SK-N-SH (cell line): ENCODE measurements around the gene TLX1. TPM values are rescaled to one million over a fixed set of nuclear protein-coding genes. Genes with fewer than 3 reads are reported as not detected.

Source experiments
- CTCF ChIA-PET: fragments of 300-600, 350-600 bp; formaldehyde crosslinking; extraction: SDS; loops from one replicate; lab custom pipeline; 2021; lab: Yijun Ruan, JAX
- POLR2A ChIA-PET: fragments of 350-600 bp; sonication (Branson Sonifier 250); formaldehyde crosslinking; extraction: SDS; loops from one replicate; lab custom pipeline; 2020; ENCODE audit warnings: antibody characterized with exemption, inconsistent platforms; lab: Yijun Ruan, JAX
- DNase-seq: peaks from one replicate; pipeline ENCODE4 v3.0.0; 2012
- H2AFZ ChIP-seq: fragments of 200-600 bp; sonication (generic); 2 replicates; pipeline ENCODE4 v1.8.1; 2016; ENCODE audit warnings: antibody characterized with exemption, mild to moderate bottlenecking, low read depth
- H3F3A ChIP-seq: fragments of 200-600 bp; sonication (generic); replicated peaks from 2 replicates; pipeline ENCODE3; 2016; ENCODE audit warnings: antibody characterized with exemption, mild to moderate bottlenecking; ENCODE audit not compliant: insufficient read depth
- H3K27ac ChIP-seq, 2 experiments: fragments of 200-500 bp in 1 of 2; fragments of 200-600 bp in 1 of 2; sonication (Bioruptor generic) in 1 of 2; sonication (generic), shearing (Covaris generic) in 1 of 2; 2 replicates each; pipeline versions ENCODE4 v1.5.1 to v1.6.1; 2014 to 2016; ENCODE audit warnings: low read depth in 2 of 2, inconsistent platforms in 1 of 2, low read length in 1 of 2, mild to moderate bottlenecking in 1 of 2, mixed read lengths in 1 of 2
- H3K27me3 ChIP-seq: fragments of 200-600 bp; sonication (generic), shearing (Covaris generic); 2 replicates; pipeline ENCODE4 v1.6.1; 2016; ENCODE audit warnings: mixed run types; ENCODE audit not compliant: insufficient read depth
- H3K36me3 ChIP-seq, 2 experiments: fragments of 200-500 bp in 1 of 2; fragments of 200-600 bp in 1 of 2; sonication (Bioruptor generic) in 1 of 2; sonication (generic) in 1 of 2; replicated peaks in 1 of 2; 2 replicates each; pipeline versions ENCODE3 to v1.5.1; 2014 to 2016; ENCODE audit warnings: low read length in 1 of 2, mild to moderate bottlenecking in 1 of 2; ENCODE audit not compliant: insufficient read depth in 2 of 2, control insufficient read depth in 1 of 2
- H3K4me1 ChIP-seq, 2 experiments: fragments of 200-500 bp in 1 of 2; fragments of 200-600 bp in 1 of 2; sonication (Bioruptor generic) in 1 of 2; sonication (generic), shearing (Covaris generic) in 1 of 2; 2 replicates each; pipeline versions ENCODE4 v1.5.1 to v1.6.1; 2014 to 2016; ENCODE audit warnings: low read depth in 1 of 2, low read length in 1 of 2, mixed run types in 1 of 2; ENCODE audit not compliant: insufficient read depth in 2 of 2, control insufficient read depth in 1 of 2
- H3K4me2 ChIP-seq: fragments of 200-600 bp; sonication (generic), shearing (Covaris generic); 2 replicates; pipeline ENCODE4 v1.6.1; 2017; ENCODE audit warnings: mixed run types
- H3K4me3 ChIP-seq, 2 experiments: fragments of 200-500 bp in 1 of 2; fragments of 200-600 bp in 1 of 2; sonication (Bioruptor generic) in 1 of 2; sonication (generic), shearing (Covaris generic) in 1 of 2; 2 replicates each; pipeline versions ENCODE4 v1.5.1 to v1.8.1; 2014 to 2016; ENCODE audit warnings: low read depth in 2 of 2, inconsistent platforms in 1 of 2, low read length in 1 of 2, mild to moderate bottlenecking in 1 of 2, mixed read lengths in 1 of 2, moderate library complexity in 1 of 2
- H3K79me2 ChIP-seq: fragments of 200-600 bp; sonication (generic); 2 replicates; pipeline ENCODE4 v1.8.1; 2017; ENCODE audit warnings: mild to moderate bottlenecking; ENCODE audit not compliant: insufficient read depth
- H3K9ac ChIP-seq: fragments of 200-600 bp; sonication (generic); 2 replicates; pipeline ENCODE4 v1.6.1; 2017; ENCODE audit warnings: mixed run types
- H3K9me2 ChIP-seq: fragments of 200-600 bp; sonication (generic); 2 replicates; pipeline ENCODE4 v1.6.1; 2017; ENCODE audit warnings: mixed run types
- H3K9me3 ChIP-seq: fragments of 200-600 bp; sonication (generic); 2 replicates; pipeline ENCODE4 v1.6.1; 2017; ENCODE audit warnings: mixed run types, mild to moderate bottlenecking, moderate library complexity
- H4K20me1 ChIP-seq: fragments of 200-600 bp; sonication (generic); 2 replicates; pipeline ENCODE4 v1.6.1; 2017; ENCODE audit warnings: mild to moderate bottlenecking, mixed run types; ENCODE audit not compliant: insufficient read depth
- CHD2 ChIP-seq: fragments of 150-350 bp; IDR thresholded peaks from 2 replicates; pipeline ENCODE4 v1.6.1; 2018; ENCODE audit warnings: low read length; ENCODE audit not compliant: partially characterized antibody
- ELF1 ChIP-seq: IDR thresholded peaks from 2 replicates; pipeline ENCODE4 v1.4.0; 2012
- EP300 ChIP-seq, 2 experiments: IDR thresholded peaks; 2 replicates each; pipeline versions ENCODE4 v1.4.0 to v1.6.1; 2012; ENCODE audit warnings: borderline replicate concordance in 1 of 2, low read depth in 1 of 2, low read length in 1 of 2
- FOSL2 ChIP-seq: IDR thresholded peaks from 2 replicates; pipeline ENCODE4 v1.4.0; 2012; ENCODE audit warnings: low read depth, mild to moderate bottlenecking, moderate library complexity, borderline replicate concordance
- GABPA ChIP-seq: IDR thresholded peaks from 2 replicates; pipeline ENCODE4 v1.4.0; 2012; ENCODE audit warnings: low read depth, mild to moderate bottlenecking
- GATA2 ChIP-seq: sonication (generic); formaldehyde crosslinking; IDR thresholded peaks from 2 replicates; pipeline ENCODE4 v1.5.0; 2020; ENCODE audit warnings: mild to moderate bottlenecking, missing genetic modification reagents
- JUND ChIP-seq: IDR thresholded peaks from 2 replicates; pipeline ENCODE4 v1.4.0; 2012
- MEF2A ChIP-seq: IDR thresholded peaks from 2 replicates; pipeline ENCODE4 v1.4.0; 2012; ENCODE audit warnings: low read depth, borderline replicate concordance
- MXI1 ChIP-seq: IDR thresholded peaks from 2 replicates; pipeline ENCODE4 v1.6.1; 2012; ENCODE audit warnings: mild to moderate bottlenecking, low read depth, low read length, improper control_type of control experiment
- POLR2AphosphoS5 ChIP-seq: IDR thresholded peaks from 2 replicates; pipeline ENCODE4 v1.6.1; 2012; ENCODE audit warnings: low read depth, low read length
- RAD21 ChIP-seq: IDR thresholded peaks from 2 replicates; pipeline ENCODE4 v1.6.1; 2012; ENCODE audit warnings: mild to moderate bottlenecking, low read length
- RCOR1 ChIP-seq: fragments of 150-350 bp; IDR thresholded peaks from 2 replicates; pipeline ENCODE4 v1.6.1; 2017; ENCODE audit warnings: antibody characterized with exemption, low read length
- RFX5 ChIP-seq: IDR thresholded peaks from 2 replicates; pipeline ENCODE4 v1.6.1; 2012; ENCODE audit warnings: mild to moderate bottlenecking, improper control_type of control experiment, low read length
- RXRA ChIP-seq: IDR thresholded peaks from 2 replicates; pipeline ENCODE4 v1.4.0; 2012; ENCODE audit warnings: low read depth, mild to moderate bottlenecking, borderline replicate concordance
- SIN3A ChIP-seq: IDR thresholded peaks from 2 replicates; pipeline ENCODE4 v1.6.1; 2012; ENCODE audit warnings: low read depth, mild to moderate bottlenecking, low read length, moderate library complexity, borderline replicate concordance
- TAF1 ChIP-seq: IDR thresholded peaks from 2 replicates; pipeline ENCODE4 v1.6.1; 2012; ENCODE audit warnings: low read depth, mild to moderate bottlenecking, low read length, moderate library complexity, borderline replicate concordance
- TEAD4 ChIP-seq: IDR thresholded peaks from 2 replicates; pipeline ENCODE4 v1.4.0; 2012; ENCODE audit warnings: mild to moderate bottlenecking, borderline replicate concordance; ENCODE audit not compliant: insufficient read depth
- WGBS: methylation state at CpG from one replicate; pipeline ENCODE4 v1.1.6; 2017; ENCODE audit warnings: low lambda C conversion rate; 5-methylcytosine and 5-hydroxymethylcytosine counted together
- polyA plus RNA-seq, 3 experiments: library from polyadenylated mRNA; depleted of rRNA; stranded (reverse); fragments of >200 nt; gene quantifications; 2 replicates each; pipeline ENCODE4 v1.2.3, GENCODE V29; 2012
- TF ChIP-seq, protein P1 (sequence below): IDR thresholded peaks from 2 replicates; pipeline ENCODE4 v1.6.1; 2012; ENCODE audit warnings: mild to moderate bottlenecking, low read depth, low read length, moderate library complexity
- TF ChIP-seq, protein P2 (sequence below): fragments of 150-350 bp; IDR thresholded peaks from 2 replicates; pipeline ENCODE4 v1.6.1; 2016; ENCODE audit warnings: mild to moderate bottlenecking, low read depth, low read length
- TF ChIP-seq, protein P3 (sequence below): fragments of 150-350 bp; IDR thresholded peaks from 2 replicates; pipeline ENCODE4 v1.6.1; 2017; ENCODE audit warnings: antibody characterized with exemption, low read length, low read depth, borderline replicate concordance
- TF ChIP-seq, protein P4 (sequence below): IDR thresholded peaks from 2 replicates; pipeline ENCODE4 v1.4.0; 2012; ENCODE audit warnings: low read depth, borderline replicate concordance
- TF ChIP-seq, protein P5 (sequence below): IDR thresholded peaks from 2 replicates; pipeline ENCODE4; 2012

Gene TLX1
- polyA plus RNA-seq, 1 of the 3 experiments (the other 2 are of a cell fraction) = not detected

DNA sequence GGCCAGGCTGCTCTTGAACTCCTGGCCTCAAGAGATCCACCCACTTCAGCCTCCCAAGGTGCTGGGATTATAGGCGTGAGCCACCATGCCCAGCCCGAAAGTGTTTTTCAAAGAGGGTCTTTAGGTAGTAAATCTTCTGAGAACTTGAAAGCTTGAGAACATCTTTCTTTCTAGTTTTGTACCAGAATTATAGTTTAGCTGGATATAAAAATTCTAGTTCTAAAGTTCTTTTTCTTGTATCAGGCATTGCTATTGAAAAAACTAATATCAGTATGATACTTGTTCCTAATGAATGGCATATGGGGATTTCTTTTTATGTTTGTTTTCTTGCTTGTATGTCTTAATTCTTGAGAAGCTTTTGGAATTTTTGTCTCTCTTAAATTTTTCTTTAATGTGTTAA lies 43.2 kb downstream of the TLX1 start (continued):
- TF ChIP-seq, protein P1, sequence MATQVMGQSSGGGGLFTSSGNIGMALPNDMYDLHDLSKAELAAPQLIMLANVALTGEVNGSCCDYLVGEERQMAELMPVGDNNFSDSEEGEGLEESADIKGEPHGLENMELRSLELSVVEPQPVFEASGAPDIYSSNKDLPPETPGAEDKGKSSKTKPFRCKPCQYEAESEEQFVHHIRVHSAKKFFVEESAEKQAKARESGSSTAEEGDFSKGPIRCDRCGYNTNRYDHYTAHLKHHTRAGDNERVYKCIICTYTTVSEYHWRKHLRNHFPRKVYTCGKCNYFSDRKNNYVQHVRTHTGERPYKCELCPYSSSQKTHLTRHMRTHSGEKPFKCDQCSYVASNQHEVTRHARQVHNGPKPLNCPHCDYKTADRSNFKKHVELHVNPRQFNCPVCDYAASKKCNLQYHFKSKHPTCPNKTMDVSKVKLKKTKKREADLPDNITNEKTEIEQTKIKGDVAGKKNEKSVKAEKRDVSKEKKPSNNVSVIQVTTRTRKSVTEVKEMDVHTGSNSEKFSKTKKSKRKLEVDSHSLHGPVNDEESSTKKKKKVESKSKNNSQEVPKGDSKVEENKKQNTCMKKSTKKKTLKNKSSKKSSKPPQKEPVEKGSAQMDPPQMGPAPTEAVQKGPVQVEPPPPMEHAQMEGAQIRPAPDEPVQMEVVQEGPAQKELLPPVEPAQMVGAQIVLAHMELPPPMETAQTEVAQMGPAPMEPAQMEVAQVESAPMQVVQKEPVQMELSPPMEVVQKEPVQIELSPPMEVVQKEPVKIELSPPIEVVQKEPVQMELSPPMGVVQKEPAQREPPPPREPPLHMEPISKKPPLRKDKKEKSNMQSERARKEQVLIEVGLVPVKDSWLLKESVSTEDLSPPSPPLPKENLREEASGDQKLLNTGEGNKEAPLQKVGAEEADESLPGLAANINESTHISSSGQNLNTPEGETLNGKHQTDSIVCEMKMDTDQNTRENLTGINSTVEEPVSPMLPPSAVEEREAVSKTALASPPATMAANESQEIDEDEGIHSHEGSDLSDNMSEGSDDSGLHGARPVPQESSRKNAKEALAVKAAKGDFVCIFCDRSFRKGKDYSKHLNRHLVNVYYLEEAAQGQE = no peak
- TF ChIP-seq JUND (no peak), SIN3A (no peak)

DNA sequence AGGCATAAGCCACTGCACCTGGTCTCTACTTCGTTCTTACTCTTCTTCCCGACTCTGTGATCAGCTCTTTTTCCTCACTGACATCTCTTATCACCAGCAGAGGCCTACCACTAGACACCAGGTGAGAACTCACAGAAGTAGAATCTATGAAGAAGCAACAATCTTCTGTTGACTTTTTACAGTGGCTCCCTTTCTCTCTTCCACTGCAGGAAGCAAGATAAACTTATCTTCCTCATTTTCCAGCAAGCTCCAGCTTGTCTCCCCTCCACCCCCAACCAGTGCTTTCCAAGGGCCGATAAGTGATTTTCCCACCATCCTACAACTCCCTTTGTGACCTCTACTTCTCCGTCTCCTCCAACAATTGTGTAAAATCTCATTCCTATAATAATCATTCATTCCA lies 45.5 kb downstream of the TLX1 start:
- Histone ChIP-seq H4K20me1 (no peaks in the 10 kb centered on the region), H3K9ac (no peak overlapping the region), H3K27ac (no peak overlapping the region), H3K4me3 (no peak overlapping the region), H3K9me3 (peaks cover 10% of the 10 kb centered on the region), H3K36me3 (no peaks in the 10 kb centered on the region), H3K9me2 (no peaks in the 10 kb centered on the region), H3F3A (no peaks in the 10 kb centered on the region), H2AFZ (no peak overlapping the region), H3K4me2 (no peak overlapping the region), H3K4me1 (no peaks in the 10 kb centered on the region), H3K27me3 (peaks cover 7% of the 10 kb centered on the region; the same call in 1 of the 2 replicates), H3K79me2 (no peaks in the 10 kb centered on the region)
- POLR2A ChIA-PET = no interaction called here
- DNase-seq = no peak
- 25% methylated on average over 4 of the region's 4 CpGs for WGBS
- CTCF ChIA-PET = interaction anchor here (0.7 kb wide), 1 partner anchor 394 kb away, joined by 3 read pairs; no protein-coding TSS in a partner anchor
- TF ChIP-seq POLR2AphosphoS5 (no peak), RFX5 (no peak), TEAD4 (no peak), CHD2 (no peak), RAD21 (no peak), MEF2A (no peak), GABPA (no peak), RXRA (no peak), GATA2 (CRISPR knock-in tag) (no peak), MXI1 (no peak), ELF1 (no peak), TAF1 (no peak), RCOR1 (no peak), EP300 (IDR thresholded peaks at IDR 0.05; ENCODE audit: borderline replicate concordance in 1 of 2, low read depth in 1 of 2, low read length in 1 of 2) (no peak), FOSL2 (no peak)
- TF ChIP-seq, protein P2, sequence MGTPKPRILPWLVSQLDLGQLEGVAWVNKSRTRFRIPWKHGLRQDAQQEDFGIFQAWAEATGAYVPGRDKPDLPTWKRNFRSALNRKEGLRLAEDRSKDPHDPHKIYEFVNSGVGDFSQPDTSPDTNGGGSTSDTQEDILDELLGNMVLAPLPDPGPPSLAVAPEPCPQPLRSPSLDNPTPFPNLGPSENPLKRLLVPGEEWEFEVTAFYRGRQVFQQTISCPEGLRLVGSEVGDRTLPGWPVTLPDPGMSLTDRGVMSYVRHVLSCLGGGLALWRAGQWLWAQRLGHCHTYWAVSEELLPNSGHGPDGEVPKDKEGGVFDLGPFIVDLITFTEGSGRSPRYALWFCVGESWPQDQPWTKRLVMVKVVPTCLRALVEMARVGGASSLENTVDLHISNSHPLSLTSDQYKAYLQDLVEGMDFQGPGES = no peak
- TF ChIP-seq, protein P3, sequence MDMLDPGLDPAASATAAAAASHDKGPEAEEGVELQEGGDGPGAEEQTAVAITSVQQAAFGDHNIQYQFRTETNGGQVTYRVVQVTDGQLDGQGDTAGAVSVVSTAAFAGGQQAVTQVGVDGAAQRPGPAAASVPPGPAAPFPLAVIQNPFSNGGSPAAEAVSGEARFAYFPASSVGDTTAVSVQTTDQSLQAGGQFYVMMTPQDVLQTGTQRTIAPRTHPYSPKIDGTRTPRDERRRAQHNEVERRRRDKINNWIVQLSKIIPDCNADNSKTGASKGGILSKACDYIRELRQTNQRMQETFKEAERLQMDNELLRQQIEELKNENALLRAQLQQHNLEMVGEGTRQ = no peak
- TF ChIP-seq, protein P4, sequence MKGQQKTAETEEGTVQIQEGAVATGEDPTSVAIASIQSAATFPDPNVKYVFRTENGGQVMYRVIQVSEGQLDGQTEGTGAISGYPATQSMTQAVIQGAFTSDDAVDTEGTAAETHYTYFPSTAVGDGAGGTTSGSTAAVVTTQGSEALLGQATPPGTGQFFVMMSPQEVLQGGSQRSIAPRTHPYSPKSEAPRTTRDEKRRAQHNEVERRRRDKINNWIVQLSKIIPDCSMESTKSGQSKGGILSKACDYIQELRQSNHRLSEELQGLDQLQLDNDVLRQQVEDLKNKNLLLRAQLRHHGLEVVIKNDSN = no peak
- TF ChIP-seq, protein P5, sequence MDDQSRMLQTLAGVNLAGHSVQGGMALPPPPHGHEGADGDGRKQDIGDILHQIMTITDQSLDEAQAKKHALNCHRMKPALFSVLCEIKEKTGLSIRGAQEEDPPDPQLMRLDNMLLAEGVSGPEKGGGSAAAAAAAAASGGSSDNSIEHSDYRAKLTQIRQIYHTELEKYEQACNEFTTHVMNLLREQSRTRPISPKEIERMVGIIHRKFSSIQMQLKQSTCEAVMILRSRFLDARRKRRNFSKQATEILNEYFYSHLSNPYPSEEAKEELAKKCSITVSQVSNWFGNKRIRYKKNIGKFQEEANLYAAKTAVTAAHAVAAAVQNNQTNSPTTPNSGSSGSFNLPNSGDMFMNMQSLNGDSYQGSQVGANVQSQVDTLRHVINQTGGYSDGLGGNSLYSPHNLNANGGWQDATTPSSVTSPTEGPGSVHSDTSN = no peak
